Neural cell (in vitro differentiated cells): ENCODE results near the gene PARP1. TPM values are rescaled to one million over a fixed set of nuclear protein-coding genes. Genes with fewer than 3 reads are reported as not detected.

Source experiments
- H2AFZ ChIP-seq: fragments of 200-600, 300-800 bp; sonication (generic), shearing (Covaris generic); 2 replicates; pipeline ENCODE4 v1.6.0; 2014; ENCODE audit warnings: low read depth, mild to moderate bottlenecking, antibody characterized with exemption, low read length, moderate library complexity
- H3F3A ChIP-seq: fragments of 200-600 bp; shearing (Covaris generic); 2 replicates; pipeline ENCODE4 v1.6.1; 2016; ENCODE audit warnings: mild to moderate bottlenecking, moderate library complexity, mixed read lengths, antibody characterized with exemption, low read length; ENCODE audit not compliant: insufficient read depth, poor library complexity, severe bottlenecking
- H3K27ac ChIP-seq: fragments of 200-600, 300-800 bp; sonication (generic), shearing (Covaris generic); 2 replicates; pipeline ENCODE4 v1.5.1; 2014; ENCODE audit warnings: mild to moderate bottlenecking, low read length, moderate library complexity
- H3K27me3 ChIP-seq: fragments of 300-800, 200-600 bp; sonication (generic), shearing (Covaris generic); 2 replicates; pipeline ENCODE4 v1.6.0; 2014; ENCODE audit warnings: mild to moderate bottlenecking, low read depth, low read length, moderate library complexity; ENCODE audit not compliant: insufficient read depth
- H3K36me3 ChIP-seq: fragments of 300-800, 200-600 bp; sonication (generic), shearing (Covaris generic); 2 replicates; pipeline ENCODE4 v1.5.1; 2014; ENCODE audit warnings: mild to moderate bottlenecking, antibody characterized with exemption, low read length, moderate library complexity; ENCODE audit not compliant: insufficient read depth
- H3K4me2 ChIP-seq: fragments of 300-800, 200-600 bp; sonication (generic), shearing (Covaris generic); 2 replicates; pipeline ENCODE4 v1.6.0; 2014; ENCODE audit warnings: mild to moderate bottlenecking, low read length
- H3K4me3 ChIP-seq: fragments of 300-800, 200-600 bp; sonication (generic), shearing (Covaris generic); 2 replicates; pipeline ENCODE4 v1.5.1; 2014; ENCODE audit warnings: mild to moderate bottlenecking, low read length, moderate library complexity
- H3K79me2 ChIP-seq: fragments of 200-600 bp; shearing (Covaris generic); replicated peaks from 2 replicates; pipeline ENCODE4 v1.6.0; 2014; ENCODE audit warnings: mild to moderate bottlenecking, low read length, moderate library complexity; ENCODE audit not compliant: insufficient read depth
- H3K9ac ChIP-seq: fragments of 300-800, 200-600 bp; sonication (generic), shearing (Covaris generic); 2 replicates; pipeline ENCODE4 v1.6.1; 2016; ENCODE audit warnings: mild to moderate bottlenecking, low read length, mixed read lengths
- H3K9me2 ChIP-seq: fragments of 200-600 bp; shearing (Covaris generic); 2 replicates; pipeline ENCODE4 v1.6.1; 2016; ENCODE audit warnings: mild to moderate bottlenecking, low read length, mixed read lengths; ENCODE audit not compliant: insufficient read depth
- H3K9me3 ChIP-seq: fragments of 200-600, 300-800 bp; sonication (generic), shearing (Covaris generic); 2 replicates; pipeline ENCODE4 v1.6.1; 2016; ENCODE audit warnings: mild to moderate bottlenecking, mixed run types, low read length, moderate library complexity, mixed read lengths
- H4K20me1 ChIP-seq: fragments of 200-600 bp; shearing (Covaris generic); 2 replicates; pipeline ENCODE4 v1.6.1; 2016; ENCODE audit warnings: mild to moderate bottlenecking, mixed run types; ENCODE audit not compliant: insufficient read depth
- CTCF ChIP-seq: fragments of 450-650 bp; IDR thresholded peaks from 2 replicates; pipeline ENCODE4 v1.5.1; 2014; ENCODE audit warnings: antibody characterized with exemption, mild to moderate bottlenecking, moderate library complexity; ENCODE audit not compliant: poor library complexity, severe bottlenecking
- EP300 ChIP-seq: fragments of 450-650 bp; conservative IDR thresholded peaks from 2 replicates; pipeline ENCODE4 v1.6.1; 2014; ENCODE audit warnings: antibody characterized with exemption, mild to moderate bottlenecking, moderate library complexity; ENCODE audit not compliant: poor library complexity, severe bottlenecking
- EZH2 ChIP-seq: fragments of 200-600, 300-800 bp; shearing (Covaris generic), sonication (generic); IDR thresholded peaks from 2 replicates; pipeline ENCODE4 v1.6.1; 2014; ENCODE audit warnings: antibody characterized with exemption, low read length, borderline replicate concordance, mild to moderate bottlenecking; ENCODE audit not compliant: insufficient read depth, poor library complexity, severe bottlenecking
- MXI1 ChIP-seq: fragments of 450-650 bp; conservative IDR thresholded peaks from 2 replicates; pipeline ENCODE4 v1.6.1; 2014; ENCODE audit warnings: antibody characterized with exemption, mild to moderate bottlenecking; ENCODE audit not compliant: poor library complexity, severe bottlenecking
- POLR2AphosphoS5 ChIP-seq: IDR thresholded peaks from 2 replicates; pipeline ENCODE4 v1.6.1; 2012
- RAD21 ChIP-seq: fragments of 450-650 bp; conservative IDR thresholded peaks from 2 replicates; pipeline ENCODE4 v1.6.1; 2014; ENCODE audit warnings: antibody characterized with exemption, mild to moderate bottlenecking, moderate library complexity
- SMC3 ChIP-seq: fragments of 450-650 bp; conservative IDR thresholded peaks from 2 replicates; pipeline ENCODE4 v1.6.1; 2014; ENCODE audit warnings: antibody characterized with exemption, mild to moderate bottlenecking, moderate library complexity; ENCODE audit not compliant: poor library complexity
- TAF1 ChIP-seq: IDR thresholded peaks from 2 replicates; pipeline ENCODE4 v1.6.1; 2012; ENCODE audit warnings: low read depth
- polyA plus RNA-seq: library from polyadenylated mRNA; depleted of rRNA; stranded (reverse); fragments of >200 nt; gene quantifications from 2 replicates; pipeline ENCODE4 v1.2.3, GENCODE V29; 2014
- TF ChIP-seq, protein P1 (sequence below): IDR thresholded peaks from 2 replicates; pipeline ENCODE4 v1.6.1; 2012; ENCODE audit warnings: borderline replicate concordance

Gene PARP1
- polyA plus RNA-seq, 1 donor from 2014 or later, result 112 TPM

GRCh38 chr1:226349081-226349480 is 58.8 kb downstream of the PARP1 start:
- Histone ChIP-seq H3K79me2 (no peaks in the 10 kb centered on the region), H3K27ac (no peak overlapping the region), H2AFZ (no peak overlapping the region), H4K20me1 (no peaks in the 10 kb centered on the region), H3K9ac (no peak overlapping the region), H3K27me3 (no peaks in the 10 kb centered on the region), H3K4me2 (no peak overlapping the region), H3K36me3 (no peaks in the 10 kb centered on the region), H3K4me3 (no peak overlapping the region), H3K9me3 (no peaks in the 10 kb centered on the region), H3F3A (no peaks in the 10 kb centered on the region), H3K9me2 (no peaks in the 10 kb centered on the region)
- TF ChIP-seq CTCF, result no peak
- no peak for TF ChIP-seq RAD21
- no peak for TF ChIP-seq MXI1

- H3K9ac ChIP-seq, result no peak overlapping the region
- no peaks in the 10 kb centered on the region for H3K36me3 ChIP-seq
- H2AFZ ChIP-seq, result no peak overlapping the region
- H3K9me3 ChIP-seq, result no peaks in the 10 kb centered on the region
- H3K27me3 ChIP-seq, result no peaks in the 10 kb centered on the region
- H4K20me1 ChIP-seq, result no peaks in the 10 kb centered on the region
- no peak overlapping the region for H3K4me2 ChIP-seq
- no peak overlapping the region for H3K4me3 ChIP-seq
- H3F3A ChIP-seq, result no peaks in the 10 kb centered on the region
- no peak overlapping the region for H3K27ac ChIP-seq
- H3K79me2 ChIP-seq, result no peaks in the 10 kb centered on the region
- TF ChIP-seq SMC3 (no peak), EZH2 (no peak), POLR2AphosphoS5 (no peak), EP300 (no peak), CTCF (no peak), RAD21 (no peak), TAF1 (no peak), MXI1 (no peak)
- TF ChIP-seq, protein P1, sequence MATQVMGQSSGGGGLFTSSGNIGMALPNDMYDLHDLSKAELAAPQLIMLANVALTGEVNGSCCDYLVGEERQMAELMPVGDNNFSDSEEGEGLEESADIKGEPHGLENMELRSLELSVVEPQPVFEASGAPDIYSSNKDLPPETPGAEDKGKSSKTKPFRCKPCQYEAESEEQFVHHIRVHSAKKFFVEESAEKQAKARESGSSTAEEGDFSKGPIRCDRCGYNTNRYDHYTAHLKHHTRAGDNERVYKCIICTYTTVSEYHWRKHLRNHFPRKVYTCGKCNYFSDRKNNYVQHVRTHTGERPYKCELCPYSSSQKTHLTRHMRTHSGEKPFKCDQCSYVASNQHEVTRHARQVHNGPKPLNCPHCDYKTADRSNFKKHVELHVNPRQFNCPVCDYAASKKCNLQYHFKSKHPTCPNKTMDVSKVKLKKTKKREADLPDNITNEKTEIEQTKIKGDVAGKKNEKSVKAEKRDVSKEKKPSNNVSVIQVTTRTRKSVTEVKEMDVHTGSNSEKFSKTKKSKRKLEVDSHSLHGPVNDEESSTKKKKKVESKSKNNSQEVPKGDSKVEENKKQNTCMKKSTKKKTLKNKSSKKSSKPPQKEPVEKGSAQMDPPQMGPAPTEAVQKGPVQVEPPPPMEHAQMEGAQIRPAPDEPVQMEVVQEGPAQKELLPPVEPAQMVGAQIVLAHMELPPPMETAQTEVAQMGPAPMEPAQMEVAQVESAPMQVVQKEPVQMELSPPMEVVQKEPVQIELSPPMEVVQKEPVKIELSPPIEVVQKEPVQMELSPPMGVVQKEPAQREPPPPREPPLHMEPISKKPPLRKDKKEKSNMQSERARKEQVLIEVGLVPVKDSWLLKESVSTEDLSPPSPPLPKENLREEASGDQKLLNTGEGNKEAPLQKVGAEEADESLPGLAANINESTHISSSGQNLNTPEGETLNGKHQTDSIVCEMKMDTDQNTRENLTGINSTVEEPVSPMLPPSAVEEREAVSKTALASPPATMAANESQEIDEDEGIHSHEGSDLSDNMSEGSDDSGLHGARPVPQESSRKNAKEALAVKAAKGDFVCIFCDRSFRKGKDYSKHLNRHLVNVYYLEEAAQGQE, result no peak
- no peaks in the 10 kb centered on the region for H3K9me2 ChIP-seq
Measured at GRCh38 chr1:226344441-226345259, 63.2 kb downstream of the PARP1 start.
